ENCODE data around the gene CAMKK1.

The CAMKK1 gene

DNA sequence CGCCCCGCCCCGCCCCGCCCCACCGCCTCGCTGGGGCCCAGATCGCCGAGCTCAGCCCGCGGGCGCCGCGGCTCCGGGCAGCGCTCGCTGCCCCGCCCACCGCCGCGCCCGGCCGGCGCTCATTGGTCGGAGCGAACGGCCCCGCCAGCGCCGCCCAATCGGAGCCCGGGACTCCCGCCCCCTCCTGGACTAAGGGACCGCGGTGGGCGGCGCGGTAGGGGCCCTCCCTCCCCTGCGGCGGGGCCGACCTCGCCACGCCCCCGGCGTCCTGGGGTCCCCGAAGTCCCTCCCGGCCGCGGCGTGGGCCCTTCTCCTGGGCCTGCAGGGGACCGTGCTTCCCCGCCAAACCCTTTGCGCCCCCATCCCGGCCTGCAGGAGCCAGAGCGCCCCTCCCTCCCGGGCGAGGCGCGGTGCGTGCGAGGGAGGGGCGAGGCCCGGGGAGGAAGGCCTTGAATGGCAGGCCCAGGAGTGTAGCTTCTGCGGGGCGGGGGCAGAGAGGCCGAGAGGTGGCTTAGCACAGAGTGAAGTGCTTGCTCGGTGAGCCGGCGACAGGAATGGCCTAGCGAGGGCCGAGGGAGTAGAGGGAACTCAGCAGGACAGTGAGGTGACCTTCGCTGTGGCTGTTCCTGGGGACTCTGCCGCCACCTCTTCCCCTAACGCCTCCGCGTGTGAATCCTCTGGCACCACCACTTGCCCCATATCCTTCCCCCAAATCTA lies at the start of gene CAMKK1:
TSS of gene CAMKK1 (minus strand) at position 51 of the 717 bp plus-strand sequence. CDS start 7,366 bp downstream, outside the sequence.
- peak; percentile 65 for DNase-seq

DNA sequence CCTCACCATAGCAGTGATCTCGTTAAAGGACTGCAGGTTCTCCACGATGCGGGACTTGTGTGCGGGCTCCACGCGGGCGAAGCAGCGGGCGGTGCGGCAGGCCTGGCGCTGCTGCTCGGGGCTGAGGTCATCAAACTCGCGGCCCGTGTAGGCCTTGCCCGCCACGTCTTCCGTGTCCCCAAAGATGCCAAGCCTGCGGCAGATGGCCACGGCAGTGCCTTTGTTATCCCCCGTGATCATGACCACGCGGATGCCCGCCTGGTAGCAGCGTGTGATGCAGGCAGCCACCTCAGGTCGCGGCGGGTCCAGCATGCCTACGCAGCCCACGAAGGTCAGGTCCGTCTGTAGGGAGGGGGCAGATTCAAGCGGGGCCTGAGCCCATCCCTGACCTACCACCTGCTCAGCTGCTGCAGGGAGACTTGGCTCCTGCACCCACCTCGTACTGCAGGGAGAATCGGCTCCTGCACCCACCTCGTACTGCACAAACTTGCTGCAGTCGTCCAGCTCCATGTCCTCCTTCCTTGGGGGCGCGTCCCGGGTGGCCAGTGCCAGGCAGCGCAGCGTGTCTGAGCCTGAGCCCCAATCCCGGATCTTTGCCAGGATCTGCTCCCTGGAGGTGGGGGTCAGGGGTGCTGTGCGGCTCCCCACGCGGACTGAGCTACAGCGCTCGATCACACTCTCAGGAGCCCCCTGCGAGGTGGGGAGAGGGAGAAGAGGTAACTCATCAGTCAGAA lies 48.3 kb upstream of the CAMKK1 start:
- no peak for DNase-seq

DNA sequence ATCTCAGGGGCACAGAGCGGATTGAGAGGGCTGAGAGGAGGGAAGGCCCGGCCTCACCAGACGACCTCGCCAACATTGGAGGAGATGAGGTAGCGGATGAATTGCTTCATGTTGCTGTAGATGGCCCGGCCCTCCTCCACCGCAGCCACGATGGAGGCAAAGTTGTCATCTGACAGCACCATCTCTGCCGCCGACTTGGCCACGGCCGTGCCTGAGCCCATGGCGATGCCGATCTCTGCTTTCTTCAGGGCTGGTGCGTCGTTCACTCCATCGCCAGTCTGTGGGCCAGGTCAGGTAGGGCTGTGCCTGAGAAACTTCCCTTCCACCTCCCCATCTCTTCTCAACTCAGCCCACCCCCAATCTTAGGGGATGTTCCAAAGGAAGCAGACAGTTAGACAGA lies 44.5 kb upstream of the CAMKK1 start:
- no peak for DNase-seq

DNA sequence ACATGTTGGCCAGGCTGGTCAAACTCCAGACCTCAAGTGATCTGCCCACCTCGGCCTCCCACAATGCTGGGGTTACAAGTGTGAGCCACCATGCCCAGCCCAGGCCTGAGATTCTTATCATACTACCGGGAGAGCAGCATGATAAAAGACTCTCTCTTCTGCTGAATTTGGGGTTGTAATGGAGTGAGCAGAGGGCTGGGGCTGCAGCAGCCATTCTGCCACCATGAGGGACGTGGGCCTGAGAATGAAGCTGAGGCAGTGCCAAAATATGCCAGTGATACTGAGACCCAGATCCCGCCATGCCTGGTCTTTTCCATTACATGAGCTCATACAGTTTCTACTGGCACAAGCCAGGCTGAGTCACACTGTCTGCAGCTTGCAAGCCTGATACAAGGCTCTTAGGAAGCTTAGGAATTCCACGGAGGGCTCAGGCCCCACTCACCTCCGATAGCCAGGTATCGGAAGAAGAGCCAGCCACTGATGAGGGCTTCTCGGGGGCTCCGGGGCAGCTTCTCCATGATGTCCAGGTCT lies 43.0 kb upstream of the CAMKK1 start:
- no peak for DNase-seq

DNA sequence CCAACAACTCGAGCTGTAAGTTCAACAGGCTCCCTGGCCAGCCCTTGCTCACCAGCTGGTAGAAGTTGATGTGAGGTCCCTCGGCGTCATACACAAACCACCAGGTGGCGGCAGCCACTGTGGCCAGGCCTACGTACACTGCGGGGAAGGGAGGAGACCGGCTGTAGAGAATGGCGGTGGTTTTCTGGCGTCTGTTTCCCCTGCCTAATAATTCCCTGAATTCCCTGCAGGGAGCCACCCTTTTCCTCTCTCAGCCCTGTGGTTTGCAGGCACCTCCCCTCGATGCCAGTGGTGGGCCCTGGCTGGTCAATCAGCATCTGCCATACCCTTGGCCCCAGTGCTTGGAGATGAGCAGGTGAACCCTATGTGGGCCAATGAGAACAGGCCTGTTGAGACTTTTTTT lies 42.3 kb upstream of the CAMKK1 start:
- DNase-seq = peak; percentile 35

DNA sequence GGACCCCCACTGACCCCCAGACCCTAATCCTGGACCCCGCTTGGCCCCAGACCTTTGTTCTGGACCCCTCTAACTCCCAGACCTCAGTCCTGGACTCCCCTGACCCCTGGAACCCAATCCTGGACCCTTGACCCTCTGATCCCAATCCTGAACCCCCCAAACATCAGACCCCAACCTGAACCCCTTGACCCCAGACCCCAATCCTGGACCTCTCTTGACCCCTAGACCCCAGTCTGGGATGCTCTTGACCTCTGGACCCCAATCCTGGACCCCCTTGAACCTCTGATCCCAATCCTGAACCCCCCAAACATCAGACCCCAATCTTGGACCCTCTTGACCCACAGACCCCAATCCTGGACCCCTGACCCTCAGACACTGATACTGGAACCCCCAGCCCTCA lies 36.9 kb upstream of the CAMKK1 start:
- DNase-seq = no peak

DNA sequence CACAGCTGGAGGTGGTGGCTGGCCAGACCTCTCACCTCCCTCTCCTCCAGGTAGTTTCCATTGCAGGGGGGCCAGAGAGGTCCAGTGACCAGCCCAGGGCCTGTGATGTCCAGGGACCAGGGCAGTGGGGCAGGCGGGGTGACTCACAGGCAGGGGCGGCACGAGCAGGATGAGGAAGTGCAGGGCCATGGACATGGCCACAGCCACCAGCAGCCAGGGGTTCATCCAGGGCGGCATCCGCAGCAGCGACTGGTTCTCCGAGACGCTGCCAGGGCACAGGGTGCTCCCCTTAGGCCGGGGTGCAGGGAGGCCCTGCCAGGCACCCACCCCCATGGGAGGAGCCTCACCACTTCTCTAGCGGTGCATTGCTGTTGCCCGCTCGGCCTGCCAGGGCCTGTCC lies 36.3 kb upstream of the CAMKK1 start:
- no peak for DNase-seq

DNA sequence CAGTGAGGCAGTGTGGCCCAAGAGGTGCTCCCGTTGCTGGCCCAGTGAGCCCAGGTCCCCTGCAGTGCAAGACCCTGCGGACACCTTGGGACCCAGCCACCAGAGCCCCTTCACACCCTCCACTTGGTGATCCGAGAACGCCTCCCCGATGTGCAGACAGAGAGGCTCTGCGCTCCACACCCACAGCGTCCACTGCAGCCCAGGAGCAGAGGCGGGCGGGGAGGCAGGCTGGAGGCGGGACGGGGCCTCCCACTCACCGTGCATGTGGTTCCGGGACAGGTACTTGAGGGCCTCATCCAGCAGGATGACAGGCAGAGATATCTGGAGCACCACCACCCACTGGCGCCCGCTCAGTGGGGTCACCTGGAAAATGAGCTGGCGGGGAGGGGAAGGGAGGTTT lies 35.6 kb upstream of the CAMKK1 start:
- DNase-seq = no peak

DNA sequence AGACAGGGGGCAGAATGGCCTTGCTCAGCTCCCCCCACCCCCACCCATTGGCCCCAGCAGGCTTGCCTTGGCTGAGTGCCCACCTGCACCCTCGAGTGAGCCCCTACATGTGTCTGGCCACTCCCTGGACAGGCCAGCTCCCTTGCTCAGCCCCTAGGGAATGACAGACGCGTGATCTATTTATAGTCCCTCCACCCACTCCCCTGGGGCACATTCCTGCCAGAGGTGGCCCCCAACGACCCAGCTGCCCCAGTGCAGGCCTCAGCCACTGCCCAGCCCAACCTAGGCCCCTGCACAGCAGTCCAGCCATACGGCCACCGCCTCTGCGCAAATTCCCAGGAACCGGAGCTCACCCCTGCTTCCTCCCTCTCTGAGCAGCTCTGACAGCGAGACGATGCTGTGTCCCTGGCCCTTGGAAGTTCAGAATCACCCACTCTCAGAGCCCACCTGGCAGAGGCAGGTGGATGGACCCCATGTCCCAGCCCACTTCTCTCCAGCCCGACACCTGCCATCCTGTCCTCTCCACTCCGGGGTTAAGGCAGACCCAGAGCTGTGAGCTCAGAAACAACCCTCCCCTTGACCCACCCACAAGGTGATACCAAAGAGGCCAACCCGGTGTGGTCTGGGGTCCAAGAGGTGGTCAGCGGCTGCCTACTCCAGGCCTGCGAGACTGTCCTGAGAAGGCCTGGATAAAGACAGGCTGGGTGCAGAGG lies 34.9 kb upstream of the CAMKK1 start:
- DNase-seq = no peak

DNA sequence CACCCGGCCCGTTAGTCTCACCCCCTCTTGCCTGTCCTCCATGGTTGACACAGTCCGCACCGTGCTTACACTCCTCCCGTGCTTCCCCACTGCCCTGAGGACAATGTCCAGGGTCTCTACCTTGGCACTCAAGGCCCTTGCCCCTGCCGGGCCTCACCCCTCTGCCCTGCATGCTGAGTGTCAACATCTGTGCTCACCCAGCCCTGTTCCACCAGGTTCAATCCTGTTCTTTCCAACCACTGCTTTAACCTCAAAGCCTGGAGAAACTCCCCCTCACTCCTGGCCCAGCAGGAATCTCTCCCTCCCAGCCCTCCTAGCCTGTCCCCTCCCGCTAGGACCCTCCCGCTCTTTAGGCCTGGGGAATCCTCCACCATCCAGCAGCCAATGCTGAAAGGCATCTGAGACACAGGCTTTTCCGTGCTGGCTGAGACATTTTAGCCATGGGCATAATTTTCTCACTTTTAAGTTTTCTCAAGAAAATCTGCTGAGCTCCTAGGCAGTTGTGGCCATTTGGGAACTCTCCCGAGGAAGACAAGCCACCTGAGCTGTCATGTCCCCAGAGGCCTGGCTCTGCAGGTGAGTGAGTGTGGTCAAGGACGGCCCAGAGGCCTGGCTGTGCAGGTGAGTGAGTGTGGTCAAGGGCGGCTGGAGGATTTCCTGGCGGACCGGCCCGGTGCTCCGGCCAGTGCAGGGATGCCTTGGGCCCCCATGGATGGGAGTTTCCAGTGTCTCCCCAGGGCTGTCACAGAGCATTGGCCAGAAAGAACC lies 34.2 kb upstream of the CAMKK1 start:
- no peak for DNase-seq

DNA sequence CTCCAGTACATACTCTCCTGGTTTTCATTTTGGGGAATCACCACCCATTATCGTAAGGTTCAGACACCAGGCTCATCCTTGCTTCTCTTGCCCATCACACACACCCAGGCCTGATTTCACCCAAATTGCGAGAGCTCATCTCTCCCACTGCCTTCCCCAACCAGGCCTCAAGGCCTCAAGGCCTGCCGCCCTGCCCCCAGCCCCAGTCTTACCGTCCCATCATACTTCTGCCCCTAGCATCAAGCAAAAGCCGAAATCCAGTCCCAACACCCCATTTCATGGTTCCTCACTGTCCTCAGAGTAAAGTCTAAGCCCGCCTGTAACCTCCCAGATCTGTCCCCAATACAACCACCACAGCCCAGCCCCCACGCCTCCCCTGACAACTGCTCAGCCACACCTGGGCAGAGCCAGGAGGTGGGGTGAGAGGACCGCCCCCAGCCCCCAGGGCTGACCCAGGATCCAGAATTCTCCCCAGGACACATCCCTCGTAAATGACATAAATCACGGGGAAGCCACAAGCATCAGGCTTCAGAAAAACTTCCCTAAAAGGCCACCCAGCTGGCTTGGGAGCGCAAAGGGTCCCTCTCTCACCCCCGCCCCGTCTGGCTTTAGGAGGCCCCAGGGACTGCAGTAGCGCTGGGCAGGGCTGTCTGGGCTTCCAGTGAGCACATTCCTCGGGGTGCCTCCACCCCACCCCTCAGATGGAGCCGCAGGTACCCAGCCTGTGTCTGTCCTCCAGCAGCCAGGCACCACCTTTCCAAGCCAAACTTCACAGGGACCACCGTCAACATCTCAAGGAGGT lies 33.0 kb upstream of the CAMKK1 start:
- no peak for DNase-seq

DNA sequence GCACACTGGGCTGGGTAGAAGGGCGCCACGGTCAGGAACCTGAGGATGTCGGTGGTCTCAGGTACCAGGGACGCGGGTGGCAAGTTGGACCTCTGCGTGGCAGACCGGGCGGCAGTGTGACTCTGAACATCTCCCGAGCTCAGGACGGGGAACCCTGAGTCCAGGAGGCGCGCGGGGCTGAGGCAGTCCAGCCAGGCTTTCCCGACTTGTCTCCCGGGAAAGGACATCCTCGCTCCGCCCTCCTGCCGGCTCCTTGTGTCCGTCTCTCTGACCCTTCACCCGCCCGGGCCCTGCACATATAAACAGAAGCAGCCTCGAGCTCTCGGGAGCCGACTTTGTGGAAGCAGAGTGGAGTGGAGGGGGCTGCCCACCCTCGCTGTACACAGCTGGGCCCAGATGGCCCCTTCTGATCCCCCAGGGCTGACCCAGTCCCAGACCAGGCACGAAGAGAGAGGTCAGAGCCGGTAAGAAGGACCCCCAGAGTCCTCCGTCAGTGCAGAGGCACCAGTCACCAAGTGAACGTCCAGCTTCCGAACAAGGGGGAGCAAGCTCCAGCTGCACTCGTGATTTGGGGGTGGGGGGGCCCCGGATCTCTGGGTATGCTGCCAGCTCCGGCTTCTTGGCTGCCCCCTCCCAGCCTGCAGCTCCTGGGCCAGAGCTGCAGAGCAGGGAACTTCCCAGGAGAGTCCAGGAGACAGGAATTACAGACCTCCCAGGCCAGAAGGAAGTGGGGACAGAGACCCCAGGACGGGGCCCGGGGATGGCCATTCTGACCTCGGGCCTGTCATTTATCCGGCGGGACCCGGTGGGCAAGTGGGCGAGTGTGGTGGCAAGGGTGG lies 31.9 kb upstream of the CAMKK1 start:
- DNase-seq = no peak

DNA sequence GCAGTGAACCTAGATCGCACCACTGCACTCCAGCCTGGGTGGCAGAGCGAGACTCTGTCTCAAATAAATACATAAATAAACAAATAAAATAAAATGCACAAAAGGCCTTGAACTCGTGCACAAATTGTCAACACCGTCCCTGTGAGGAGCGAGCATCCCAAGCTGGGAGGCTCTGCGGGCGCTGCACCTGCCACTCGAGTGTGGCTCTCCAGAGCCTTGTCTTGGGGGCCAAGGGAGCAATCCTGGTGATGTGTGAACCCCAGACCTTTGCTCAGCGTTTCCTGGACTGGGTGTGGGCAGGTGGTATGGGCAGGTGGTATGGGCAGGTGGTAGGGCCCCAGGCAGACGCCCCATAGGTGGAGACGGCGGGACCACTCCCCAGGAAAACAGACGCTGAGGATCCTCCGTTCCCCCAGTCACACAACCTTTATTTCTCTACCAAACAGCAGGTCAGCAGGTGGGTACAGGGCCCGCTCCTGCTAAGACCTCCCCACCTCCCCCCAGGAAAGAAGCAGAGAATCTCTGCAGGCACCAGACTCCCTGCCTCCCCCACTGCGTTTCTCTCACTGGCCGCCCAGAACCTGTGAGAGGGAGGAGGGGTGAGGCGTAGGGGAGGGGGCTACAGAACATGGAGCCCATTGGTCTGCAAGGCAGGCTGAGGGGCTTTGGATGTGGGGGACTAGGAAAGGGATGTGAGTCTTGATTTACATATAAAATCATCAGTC lies 30.8 kb upstream of the CAMKK1 start:
- no peak for DNase-seq

DNA sequence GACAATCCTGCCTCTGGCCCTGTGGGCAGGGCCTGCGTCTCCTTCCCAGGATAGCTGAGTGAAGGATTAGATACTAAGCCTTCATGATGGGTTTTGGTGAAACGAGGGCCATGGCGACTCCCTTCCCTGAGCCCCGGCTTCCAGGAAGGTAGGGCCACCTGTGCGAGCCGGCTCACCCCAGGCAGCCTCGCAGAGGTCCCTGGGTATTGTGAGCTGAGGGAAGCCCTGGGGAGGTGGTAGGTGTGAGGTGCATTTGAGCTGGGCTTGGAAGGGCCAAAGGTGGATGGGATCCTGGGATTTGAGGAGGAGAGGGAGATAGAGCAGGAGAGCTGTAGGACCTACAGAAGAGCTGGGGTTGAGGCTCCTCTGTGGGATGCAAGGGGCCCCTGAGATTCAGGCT lies 29.9 kb upstream of the CAMKK1 start:
- no peak for DNase-seq

DNA sequence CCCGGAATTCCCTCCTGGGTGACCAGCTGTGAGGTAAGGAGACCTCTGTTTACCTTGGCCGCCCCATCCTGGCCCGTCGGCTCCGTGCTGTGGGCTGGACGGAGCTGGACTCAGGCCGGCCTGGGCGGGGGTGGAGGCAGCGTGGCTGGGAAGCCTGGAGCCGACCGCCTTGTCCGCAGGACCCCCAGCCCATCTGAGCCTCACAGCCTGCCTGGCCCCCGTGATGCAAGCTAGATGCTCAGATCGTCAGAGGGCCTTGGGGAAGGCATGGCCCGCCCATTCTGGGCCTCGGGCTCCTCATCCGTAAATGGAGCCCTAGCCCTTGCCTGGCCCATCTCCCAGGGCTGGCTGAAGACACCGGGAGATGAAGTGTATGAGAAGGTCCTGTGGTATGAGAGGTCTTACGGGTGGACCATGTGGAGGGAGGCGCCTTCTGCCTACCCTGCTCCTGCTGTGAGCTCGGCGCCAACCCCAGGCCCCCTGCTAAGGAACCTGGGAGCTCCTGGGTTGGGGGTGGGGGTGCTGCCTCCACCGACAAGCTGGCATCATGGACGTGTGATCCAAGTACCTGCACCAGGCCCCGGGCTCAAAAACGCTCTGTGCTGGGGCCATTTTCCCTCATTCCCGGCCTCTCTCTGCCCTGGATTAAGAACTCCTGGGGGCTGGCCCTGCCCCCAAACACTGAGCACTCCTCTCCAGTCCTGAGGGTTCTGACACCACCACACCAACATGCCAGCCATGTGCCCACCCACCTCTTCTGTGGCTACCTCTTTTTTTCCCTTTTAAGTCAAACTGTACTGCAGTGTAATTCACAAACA lies 28.9 kb upstream of the CAMKK1 start:
- DNase-seq = no peak

DNA sequence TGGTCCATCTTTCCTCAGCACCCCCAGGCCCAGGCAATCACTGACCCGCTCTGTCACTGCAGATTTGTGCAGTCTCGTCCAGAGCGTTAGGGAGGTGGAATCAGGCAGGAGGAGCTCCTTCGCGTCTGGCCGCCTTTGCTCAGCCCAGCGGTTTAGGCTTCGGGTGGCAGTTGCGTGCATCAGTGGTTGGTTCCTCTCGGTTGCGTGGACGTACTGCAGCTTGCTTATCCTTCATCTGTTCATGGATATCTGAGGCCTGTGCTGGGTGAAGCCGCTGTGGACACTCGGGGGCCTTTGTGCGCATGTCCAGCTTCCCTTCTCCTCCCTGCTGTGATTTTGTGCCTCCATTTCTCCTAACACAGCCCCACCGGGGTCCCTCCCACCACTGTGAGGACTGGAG lies 28.2 kb upstream of the CAMKK1 start:
- DNase-seq = no peak

DNA sequence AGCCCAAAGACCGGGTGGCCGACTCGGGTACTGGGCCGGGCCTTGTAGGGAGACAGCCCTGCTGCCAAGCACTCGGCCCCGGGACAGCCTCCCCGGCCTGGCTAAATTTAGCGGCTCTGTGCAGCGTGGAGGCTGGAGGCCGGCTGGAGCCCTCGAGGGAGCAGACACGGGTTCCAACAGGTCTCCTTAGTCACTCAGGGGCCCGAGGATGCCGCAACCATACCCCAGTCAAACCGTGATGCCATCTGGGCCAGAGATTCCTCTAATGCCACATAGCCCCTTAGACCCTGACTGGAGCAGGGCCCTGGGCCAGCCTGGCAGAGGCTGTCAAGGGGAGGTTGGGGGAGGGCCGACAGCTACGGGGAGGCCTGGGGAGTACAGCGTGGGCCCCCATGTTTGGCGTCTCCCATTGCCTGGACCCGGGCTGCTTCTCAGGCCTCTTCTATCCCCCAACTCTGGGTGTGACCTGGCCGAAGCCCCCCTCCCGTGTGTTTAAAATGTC lies 26.3 kb upstream of the CAMKK1 start:
- DNase-seq = no peak

DNA sequence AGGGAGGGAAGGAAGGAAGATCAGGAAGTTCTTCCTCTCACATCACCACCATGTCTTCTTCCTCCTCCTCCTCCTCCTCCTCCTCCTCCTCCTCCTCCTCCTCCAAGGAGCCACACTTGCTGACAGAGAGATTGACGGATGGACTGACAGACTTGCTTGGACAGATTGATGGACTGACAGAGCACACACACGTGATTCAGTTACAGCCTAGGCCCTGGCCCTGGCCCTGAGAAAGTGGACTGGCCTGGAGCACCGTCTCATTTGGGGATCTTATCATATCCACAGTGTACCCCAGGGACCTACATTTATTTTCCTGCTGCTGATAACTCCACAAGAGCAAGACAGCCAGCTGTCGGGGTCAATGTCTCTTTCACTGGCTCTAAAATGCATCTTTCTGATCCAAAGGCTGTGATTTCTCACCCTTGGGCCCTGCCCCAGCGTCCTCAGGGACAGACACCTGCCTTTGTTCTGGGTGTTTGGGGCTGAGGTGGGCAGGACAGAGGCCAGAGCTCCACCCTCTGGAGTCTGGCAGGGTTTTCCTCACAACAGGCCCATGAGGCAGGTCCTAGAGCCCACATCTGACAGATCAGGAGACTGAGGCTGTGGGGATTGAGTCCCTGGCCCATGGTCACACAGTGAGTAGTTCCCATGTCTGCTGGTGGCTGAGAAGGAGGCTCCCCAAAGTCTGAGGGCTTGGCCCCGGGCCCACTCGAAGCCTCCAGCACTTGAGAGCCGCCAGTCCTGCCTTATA lies 25.7 kb upstream of the CAMKK1 start:
- DNase-seq = no peak
